IMR-90 (cell line): ENCODE data around the gene PLB1. TPM values are rescaled to one million over a fixed set of nuclear protein-coding genes. Genes with fewer than 3 reads are reported as not detected.
A peak's percentile ranks its signal among the peaks of the same experiment; 100 is the strongest.

Experiments
- ATAC-seq: fragments of 200-7000 bp; cut with Tn5 transposase; 2 replicates; pipeline ENCODE4 v1.9.1; 2020; ENCODE audit warnings: low read depth, mild to moderate bottlenecking, moderate library complexity
- BruUV-seq: library from RNA; stranded (reverse); fragments of 400-500 nt; replicated peaks from 2 replicates; lab custom pipeline; 2021; lab: Mats Ljungman, UMichigan
- CTCF ChIA-PET: fragments of 300-600 bp; formaldehyde crosslinking; extraction: SDS; loops from one replicate; lab custom pipeline; 2021; ENCODE audit warnings: antibody characterized with exemption; lab: Yijun Ruan, JAX
- POLR2A ChIA-PET: fragments of 300-600 bp; sonication (Branson Sonifier 250); formaldehyde crosslinking; loops from one replicate; lab custom pipeline; 2022; ENCODE audit warnings: antibody characterized with exemption; ENCODE audit not compliant: unreplicated experiment; lab: Charles Lee
- DNase-seq: peaks from one replicate; pipeline ENCODE4 v3.0.0; 2013
- H2AFZ ChIP-seq: replicated peaks from 2 replicates; pipeline ENCODE3; 2013; ENCODE audit warnings: low read length, mild to moderate bottlenecking; ENCODE audit not compliant: poor library complexity
- H2AK5ac ChIP-seq: 2 replicates; pipeline ENCODE4 v1.6.1; 2013; ENCODE audit warnings: low read depth, low read length, inconsistent platforms
- H2AK9ac ChIP-seq: replicated peaks from 2 replicates; pipeline ENCODE3; 2013; ENCODE audit warnings: mild to moderate bottlenecking, low read depth, low read length, moderate library complexity; ENCODE audit not compliant: poor library complexity
- H2BK120ac ChIP-seq: 2 replicates; pipeline ENCODE4 v1.6.1; 2013; ENCODE audit warnings: low read depth, low read length, inconsistent platforms
- H2BK15ac ChIP-seq: 3 replicates; pipeline ENCODE4 v1.6.1; 2013; ENCODE audit warnings: low read depth, low read length, inconsistent platforms
- H2BK20ac ChIP-seq: 2 replicates; pipeline ENCODE4 v1.6.1; 2013; ENCODE audit warnings: low read depth, mild to moderate bottlenecking, inconsistent platforms, low read length, moderate library complexity
- H2BK5ac ChIP-seq: 2 replicates; pipeline ENCODE4 v1.6.1; 2013; ENCODE audit warnings: mild to moderate bottlenecking, low read depth, low read length, inconsistent platforms; ENCODE audit not compliant: poor library complexity, severe bottlenecking
- H3K14ac ChIP-seq: replicated peaks from 2 replicates; pipeline ENCODE4 v1.6.1; 2013; ENCODE audit warnings: low read depth, low read length, inconsistent platforms
- H3K18ac ChIP-seq: 2 replicates; pipeline ENCODE4 v1.6.1; 2013; ENCODE audit warnings: low read depth, low read length, control low read depth
- H3K23ac ChIP-seq: 2 replicates; pipeline ENCODE4 v1.6.1; 2013; ENCODE audit warnings: low read depth, low read length, inconsistent platforms
- H3K27ac ChIP-seq: 2 replicates; pipeline ENCODE4 v1.5.1; 2013; ENCODE audit warnings: mild to moderate bottlenecking, control low read depth, low read length; ENCODE audit not compliant: insufficient read depth
- H3K27me3 ChIP-seq: 2 replicates; pipeline ENCODE4 v1.6.1; 2013; ENCODE audit warnings: low read length; ENCODE audit not compliant: control insufficient read depth, insufficient read depth
- H3K36me3 ChIP-seq: 2 replicates; pipeline ENCODE4 v1.6.1; 2013; ENCODE audit warnings: low read length, mixed read lengths; ENCODE audit not compliant: control insufficient read depth, insufficient read depth
- H3K4ac ChIP-seq: 2 replicates; pipeline ENCODE4 v1.6.1; 2013; ENCODE audit warnings: low read depth, low read length, inconsistent platforms
- H3K4me1 ChIP-seq: 2 replicates; pipeline ENCODE4 v1.6.1; 2013; ENCODE audit warnings: low read length, mixed read lengths; ENCODE audit not compliant: control insufficient read depth, insufficient read depth
- H3K4me2 ChIP-seq: 2 replicates; pipeline ENCODE4 v1.6.1; 2013; ENCODE audit warnings: low read depth, mild to moderate bottlenecking, control low read depth, low read length, moderate library complexity
- H3K4me3 ChIP-seq: 2 replicates; pipeline ENCODE4 v1.5.1; 2013; ENCODE audit warnings: low read depth, mild to moderate bottlenecking, control low read depth, low read length, moderate library complexity; ENCODE audit not compliant: insufficient read depth
- H3K56ac ChIP-seq: 2 replicates; pipeline ENCODE4 v1.6.1; 2013; ENCODE audit warnings: low read length, inconsistent platforms; ENCODE audit not compliant: insufficient read depth; ENCODE audit errors: extremely low read depth
- H3K79me1 ChIP-seq, 2 experiments: 2 replicates each; pipeline ENCODE4 v1.6.1; 2013; ENCODE audit warnings: low read length in 2 of 2, inconsistent platforms in 1 of 2, low read depth in 1 of 2
- H3K9ac ChIP-seq: 2 replicates; pipeline ENCODE4 v1.6.1; 2013; ENCODE audit warnings: low read depth, low read length, control low read depth
- H3K9me1 ChIP-seq: 2 replicates; pipeline ENCODE4 v1.6.1; 2013; ENCODE audit warnings: low read length, inconsistent platforms; ENCODE audit not compliant: insufficient read depth
- H3K9me3 ChIP-seq: 2 replicates; pipeline ENCODE4 v1.6.1; 2013; ENCODE audit warnings: low read length; ENCODE audit not compliant: control insufficient read depth, insufficient read depth
- H4K20me1 ChIP-seq: 2 replicates; pipeline ENCODE4 v1.6.1; 2013; ENCODE audit warnings: low read length, inconsistent platforms; ENCODE audit not compliant: insufficient read depth
- H4K5ac ChIP-seq: 2 replicates; pipeline ENCODE4 v1.6.1; 2013; ENCODE audit warnings: mild to moderate bottlenecking, low read depth, low read length, control low read depth
- H4K8ac ChIP-seq, 2 experiments: 2 replicates each; pipeline ENCODE4 v1.6.1; 2013; ENCODE audit warnings: low read depth in 2 of 2, low read length in 2 of 2, control low read depth in 1 of 2, inconsistent platforms in 1 of 2
- H4K91ac ChIP-seq: 2 replicates; pipeline ENCODE4 v1.6.1; 2013; ENCODE audit warnings: low read depth, low read length, inconsistent platforms; ENCODE audit not compliant: insufficient read depth
- CHD1 ChIP-seq: IDR thresholded peaks from 2 replicates; pipeline ENCODE4 v1.6.1; 2012; ENCODE audit warnings: low read depth, low read length, improper control_type of control experiment
- FOS ChIP-seq: fragments of 150-350 bp; IDR thresholded peaks from 2 replicates; pipeline ENCODE4 v1.6.1; 2016; ENCODE audit warnings: low read depth, low read length
- MAFK ChIP-seq: IDR thresholded peaks from 2 replicates; pipeline ENCODE4 v1.6.1; 2012; ENCODE audit warnings: low read depth, low read length, improper control_type of control experiment
- MXI1 ChIP-seq: IDR thresholded peaks from 2 replicates; pipeline ENCODE4 v1.6.1; 2012; ENCODE audit warnings: low read depth, mild to moderate bottlenecking, low read length, moderate library complexity, borderline replicate concordance
- NFE2L2 ChIP-seq: fragments of 150-350 bp; IDR thresholded peaks from 2 replicates; pipeline ENCODE4 v1.6.1; 2016; ENCODE audit warnings: low read depth, mild to moderate bottlenecking, low read length
- RAD21 ChIP-seq: IDR thresholded peaks from 2 replicates; pipeline ENCODE4 v1.6.1; 2012; ENCODE audit warnings: low read length, improper control_type of control experiment
- SMC3 ChIP-seq: fragments of 150-350 bp; IDR thresholded peaks from 2 replicates; pipeline ENCODE4 v1.6.1; 2016; ENCODE audit warnings: low read depth, mild to moderate bottlenecking, antibody characterized with exemption, low read length, moderate library complexity
- USF2 ChIP-seq: fragments of 150-350 bp; IDR thresholded peaks from 2 replicates; pipeline ENCODE4 v1.6.1; 2017; ENCODE audit warnings: mild to moderate bottlenecking, antibody characterized with exemption, low read length, low read depth
- WGBS, 2 experiments: methylation state at CpG; one replicate each; pipeline versions ENCODE4 v1.1.5 to v1.1.7; 2013; ENCODE audit warnings: missing lambda C conversion rate in 2 of 2; ENCODE audit not compliant: insufficient read length in 1 of 2; ENCODE audit errors: extremely low coverage in 2 of 2; 5-methylcytosine and 5-hydroxymethylcytosine counted together
- dilution Hi-C: fragments of 300-500 bp; cut with HindIII; formaldehyde crosslinking; loops from one replicate; pipeline ENCODE4 v1.14.3; 2018; ENCODE audit warnings: low sequenced_read_pairs; ENCODE audit not compliant: unreplicated experiment
- in situ Hi-C: fragments of 300-500 bp; cut with MboI; formaldehyde crosslinking; loops from 3 replicates; pipeline ENCODE4 v1.14.3; 2019; ENCODE audit warnings: low sequenced_read_pairs, inconsistent platforms, mixed read lengths
- intact Hi-C: fragments of 100-400 bp; cut with micrococcal nuclease; formaldehyde crosslinking; loops from 2 replicates; pipeline ENCODE4 v1.10.0; 2022
- polyA plus RNA-seq, 3 experiments: library from polyadenylated mRNA; depleted of rRNA; stranded (reverse); fragments of >200 nt; gene quantifications; 2 replicates each; pipeline ENCODE4 v1.2.3, GENCODE V29; 2012; ENCODE audit warnings: low replicate concordance in 1 of 3
- total RNA-seq: library from RNA; depleted of rRNA; stranded (reverse); fragments of >200 nt; gene quantifications from 2 replicates; pipeline ENCODE4 v1.2.3, GENCODE V29; 2012

PLB1 gene
- total and polyA plus RNA-seq, 2 of the 4 experiments (the other 2 are of a cell fraction) = 0.74 to 0.90 TPM

GRCh38 chr2:28565720-28566295 lies 69.9 kb downstream of the PLB1 start:
- dilution Hi-C loops = no loop called here
- no peaks in the 10 kb centered on the region; the same call in 1 of the 2 replicates for H3K9me3 ChIP-seq
- peak overlapping the region; percentile 2 to 92 for H4K8ac ChIP-seq
- no peak overlapping the region for H2BK20ac ChIP-seq
- no peak overlapping the region for H3K14ac ChIP-seq
- H3K4me2 ChIP-seq = no peak overlapping the region
- intact Hi-C loops = loop anchor here (1.0 to 10.0 kb wide), 5 partner anchors 97 to 861 kb away; no protein-coding TSS in a partner anchor
- H3K23ac ChIP-seq = no peak overlapping the region
- no peaks in the 10 kb centered on the region for H3K79me1 ChIP-seq
- H2AK9ac ChIP-seq = no peak overlapping the region
- H3K9ac ChIP-seq = no peak overlapping the region
- in situ Hi-C loops = no loop called here
- WGBS, 2 experiments = no CpG with 5 or more reads among the region's 3 CpGs
- H2AFZ ChIP-seq = peak overlapping the region; percentile 61
- no peak overlapping the region for H2AK5ac ChIP-seq
- no peak overlapping the region for H2BK5ac ChIP-seq
- H3K4ac ChIP-seq = no peak overlapping the region
- BruUV-seq = no TSS peak
- ChIA-PET POLR2A (no interaction called here), CTCF (interaction anchor here (0.5 to 2.7 kb wide), 18 partner anchors 9 to 861 kb away, joined by 3 to 11 read pairs (median 4); no protein-coding TSS in a partner anchor)
- H3K27ac ChIP-seq = no peak overlapping the region
- no peak overlapping the region for H2BK120ac ChIP-seq
- no peak overlapping the region for H3K4me3 ChIP-seq
- H3K9me1 ChIP-seq = no peaks in the 10 kb centered on the region
- H3K18ac ChIP-seq = no peak overlapping the region
- no peak overlapping the region for H3K56ac ChIP-seq
- ATAC-seq (no peak), DNase-seq (no peak)
- H4K91ac ChIP-seq = no peak overlapping the region
- 0 out of 2 replicates have a peak, but pooled peaks cover 2% of the 10 kb centered on the region for H3K4me1 ChIP-seq
- H3K36me3 ChIP-seq = no peaks in the 10 kb centered on the region
- H2BK15ac ChIP-seq = no peak overlapping the region
- H4K5ac ChIP-seq = no peak overlapping the region
- no peaks in the 10 kb centered on the region for H3K27me3 ChIP-seq
- TF ChIP-seq RAD21 (no peak), FOS (no peak), MXI1 (no peak), MAFK (no peak), NFE2L2 (no peak), CHD1 (no peak), SMC3 (no peak), USF2 (no peak)
- H4K20me1 ChIP-seq = no peaks in the 10 kb centered on the region
